Upper lobe of left lung (tissue), 4 donors: ENCODE data around the gene STX16.

Source experiments
- EP300 ChIP-seq, 4 donors: sonication (generic); formaldehyde crosslinking; IDR thresholded peaks; one replicate each; pipeline ENCODE4 v1.5.1; 2017; ENCODE audit warnings: antibody characterized with exemption in 4 of 4, control low read depth in 2 of 4
- POLR2A ChIP-seq, 4 donors: fragments of 450-650 bp; IDR thresholded peaks; one replicate each; pipeline ENCODE4 v1.5.1; 2016 to 2017; ENCODE audit warnings: antibody characterized with exemption in 4 of 4, mild to moderate bottlenecking in 2 of 4
- POLR2AphosphoS5 ChIP-seq, 2 donors: sonication (generic); formaldehyde crosslinking; IDR thresholded peaks; one replicate each; pipeline ENCODE4 v1.5.1; 2017; ENCODE audit warnings: antibody characterized with exemption in 2 of 2
- TF ChIP-seq, protein P1 (sequence below), 6 experiments: fragments of 450-650 bp in 4 of 6; fragments of 200-600 bp in 2 of 6; sonication (generic) in 2 of 6; IDR thresholded peaks; one replicate each; pipeline ENCODE4 v1.5.1; 2016 to 2019; ENCODE audit warnings: antibody characterized with exemption in 6 of 6

DNA sequence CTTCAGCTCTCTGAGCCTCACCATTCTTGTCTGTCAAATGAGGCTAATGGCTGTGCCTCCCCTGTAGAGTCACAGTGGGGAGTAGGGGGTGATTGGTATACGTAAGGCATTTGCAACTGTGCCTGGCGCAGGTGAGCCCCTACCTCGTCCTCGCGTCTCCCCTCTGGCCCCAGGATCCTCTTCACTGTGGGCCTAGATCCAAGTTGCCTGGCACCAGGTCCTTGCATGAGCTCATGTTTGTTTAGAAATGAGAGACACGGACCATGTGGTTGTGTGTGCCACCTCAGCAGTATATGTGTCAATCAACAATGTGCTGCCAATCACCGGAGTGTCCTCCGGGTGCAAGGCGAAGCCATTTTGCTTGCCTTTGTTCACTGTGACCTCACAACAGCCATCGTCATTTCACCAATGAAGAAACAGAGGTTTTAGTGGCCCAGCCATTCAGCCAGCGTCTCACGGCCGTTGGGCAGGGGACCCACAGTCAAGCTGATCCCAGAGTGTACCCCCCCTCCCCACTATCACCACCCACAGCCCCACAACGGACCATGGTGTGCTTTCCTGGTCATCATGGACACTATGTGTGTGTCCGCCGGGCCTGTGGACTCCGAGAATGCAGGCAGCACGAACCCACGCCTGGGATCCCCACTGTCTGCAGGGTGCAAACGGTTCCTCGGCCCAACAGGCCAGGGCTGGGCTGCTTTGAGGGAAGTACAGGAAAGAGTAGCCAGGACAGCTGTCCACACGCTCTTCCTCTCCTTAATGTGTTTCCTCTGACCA lies 35.9 kb upstream of the STX16 start:
- TF ChIP-seq POLR2A (IDR thresholded peaks at IDR 0.05) (no peak), EP300 (IDR thresholded peaks at IDR 0.05) (no peak), POLR2AphosphoS5 (IDR thresholded peaks at IDR 0.05) (no peak)
- TF ChIP-seq, protein P1, sequence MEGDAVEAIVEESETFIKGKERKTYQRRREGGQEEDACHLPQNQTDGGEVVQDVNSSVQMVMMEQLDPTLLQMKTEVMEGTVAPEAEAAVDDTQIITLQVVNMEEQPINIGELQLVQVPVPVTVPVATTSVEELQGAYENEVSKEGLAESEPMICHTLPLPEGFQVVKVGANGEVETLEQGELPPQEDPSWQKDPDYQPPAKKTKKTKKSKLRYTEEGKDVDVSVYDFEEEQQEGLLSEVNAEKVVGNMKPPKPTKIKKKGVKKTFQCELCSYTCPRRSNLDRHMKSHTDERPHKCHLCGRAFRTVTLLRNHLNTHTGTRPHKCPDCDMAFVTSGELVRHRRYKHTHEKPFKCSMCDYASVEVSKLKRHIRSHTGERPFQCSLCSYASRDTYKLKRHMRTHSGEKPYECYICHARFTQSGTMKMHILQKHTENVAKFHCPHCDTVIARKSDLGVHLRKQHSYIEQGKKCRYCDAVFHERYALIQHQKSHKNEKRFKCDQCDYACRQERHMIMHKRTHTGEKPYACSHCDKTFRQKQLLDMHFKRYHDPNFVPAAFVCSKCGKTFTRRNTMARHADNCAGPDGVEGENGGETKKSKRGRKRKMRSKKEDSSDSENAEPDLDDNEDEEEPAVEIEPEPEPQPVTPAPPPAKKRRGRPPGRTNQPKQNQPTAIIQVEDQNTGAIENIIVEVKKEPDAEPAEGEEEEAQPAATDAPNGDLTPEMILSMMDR (IDR thresholded peaks at IDR 0.05) = no peak
